Inflammatory macrophage (primary cell): ENCODE data around the gene QRICH1.

Experiments
- DNase-seq, 2 donors: peaks; one replicate each; pipeline ENCODE4 v3.0.0-alpha.2; 2020 to 2022
- total RNA-seq, 18 experiments: gene quantifications; one replicate each; lab custom pipeline; 2026; ENCODE audit warnings: mixed read lengths in 6 of 18, inconsistent platforms in 2 of 18; lab: John Stamatoyannopoulos, UW

QRICH1 gene
- 1.3 to 3.4 (median 2.3) reads per million in 18 experiments for total RNA-seq

- peak; percentile 99 for DNase-seq
Observed at GRCh38 chr3:49093853-49094767, at the start of gene QRICH1. QRICH1 (minus strand) TSS chr3:49094071; CDS start chr3:49077017, 17,054 bp downstream.

GRCh38 chr3:49140080-49140479, 46.2 kb upstream of the QRICH1 start:
- no peak for DNase-seq

GRCh38 chr3:49135499-49135898, 41.6 kb upstream of the QRICH1 start:
- no peak for DNase-seq

GRCh38 chr3:49134471-49135265, 40.8 kb upstream of the QRICH1 start:
- no peak for DNase-seq

GRCh38 chr3:49133226-49133951, 39.5 kb upstream of the QRICH1 start:
- peak; percentile 54 to 57 for DNase-seq

GRCh38 chr3:49132437-49133225, 38.8 kb upstream of the QRICH1 start, which contains the start of gene LAMB2:
LAMB2 (minus strand) TSS chr3:49133050; CDS start chr3:49132867, 183 bp downstream.
- DNase-seq = peak; percentile 13 to 28

- DNase-seq = no peak
Observed at GRCh38 chr3:49132073-49132436, 38.2 kb upstream of the QRICH1 start.

GRCh38 chr3:49131576-49131975, 37.7 kb upstream of the QRICH1 start:
- DNase-seq = no peak

GRCh38 chr3:49131040-49131439, 37.2 kb upstream of the QRICH1 start:
- no peak for DNase-seq

- DNase-seq = no peak
Observed at GRCh38 chr3:49124991-49125670, 31.3 kb upstream of the QRICH1 start.

- no peak for DNase-seq
Observed at GRCh38 chr3:49124203-49124602, 30.3 kb upstream of the QRICH1 start.

GRCh38 chr3:49123687-49124086, 29.8 kb upstream of the QRICH1 start:
- DNase-seq = no peak

- no peak for DNase-seq
Observed at GRCh38 chr3:49122886-49123545, 29.1 kb upstream of the QRICH1 start.

- peak; percentile 16 to 69 for DNase-seq
Observed at GRCh38 chr3:49122451-49122850, 28.6 kb upstream of the QRICH1 start.

GRCh38 chr3:49122022-49122421, 28.2 kb upstream of the QRICH1 start:
- DNase-seq = no peak

- no peak for DNase-seq
Observed at GRCh38 chr3:49121132-49121736, 27.4 kb upstream of the QRICH1 start.

- peak; percentile 94 to 95 for DNase-seq
Observed at GRCh38 chr3:49120438-49121131, 26.7 kb upstream of the QRICH1 start, which contains the start of gene USP19. USP19 (minus strand) TSS chr3:49120823; CDS start chr3:49119145, 1,678 bp downstream.

- DNase-seq = peak; percentile 3 to 4
Observed at GRCh38 chr3:49120096-49120437, 26.2 kb upstream of the QRICH1 start.

- no peak for DNase-seq
Observed at GRCh38 chr3:49119439-49119838, 25.6 kb upstream of the QRICH1 start.

GRCh38 chr3:49119036-49119435, 25.2 kb upstream of the QRICH1 start:
- DNase-seq = no peak
